Bronchial epithelial cell (primary cell): ENCODE results near the gene MYH16. TPM values are rescaled to one million over a fixed set of nuclear protein-coding genes. Genes with fewer than 3 reads are reported as not detected.
"Not testable (repeated sequence)": the region's sequence is repeated elsewhere in the genome, so short reads cannot be mapped to it uniquely, and the experiment has no call there.

ENCODE experiments used
- DNase-seq: peaks from one replicate; pipeline ENCODE4 v3.0.0-alpha.2; 2010; ENCODE audit warnings: low read depth
- FAIRE-seq: peaks from 2 replicates; lab custom pipeline; 2011; peaks lifted over from hg19 to GRCh38; lab: Jason Lieb, UNC
- H3K27me3 ChIP-seq: 2 replicates; pipeline ENCODE4 v1.5.1; 2011; ENCODE audit warnings: low read length; ENCODE audit not compliant: control insufficient read depth, insufficient read depth
- H3K36me3 ChIP-seq: 2 replicates; pipeline ENCODE4 v1.5.1; 2011; ENCODE audit warnings: low read length; ENCODE audit not compliant: control insufficient read depth, insufficient read depth
- H3K4me3 ChIP-seq: 2 replicates; pipeline ENCODE4 v1.5.1; 2011; ENCODE audit warnings: mild to moderate bottlenecking, low read depth, low read length, control low read depth
- total RNA-seq: library from RNA; depleted of rRNA; stranded (reverse); fragments of >200 nt; gene quantifications from 2 replicates; pipeline ENCODE4 v1.2.1, GENCODE V29; 2014
- TF ChIP-seq, protein P1 (sequence below): IDR thresholded peaks from 2 replicates; pipeline ENCODE4 v1.5.1; 2011; ENCODE audit warnings: mild to moderate bottlenecking, moderate library complexity, low read length, control low read depth, inconsistent platforms; ENCODE audit not compliant: insufficient read depth, severe bottlenecking

The MYH16 gene
- total RNA-seq, 1 donor from 2014 or later = 0.53 TPM

- TF ChIP-seq, protein P1, sequence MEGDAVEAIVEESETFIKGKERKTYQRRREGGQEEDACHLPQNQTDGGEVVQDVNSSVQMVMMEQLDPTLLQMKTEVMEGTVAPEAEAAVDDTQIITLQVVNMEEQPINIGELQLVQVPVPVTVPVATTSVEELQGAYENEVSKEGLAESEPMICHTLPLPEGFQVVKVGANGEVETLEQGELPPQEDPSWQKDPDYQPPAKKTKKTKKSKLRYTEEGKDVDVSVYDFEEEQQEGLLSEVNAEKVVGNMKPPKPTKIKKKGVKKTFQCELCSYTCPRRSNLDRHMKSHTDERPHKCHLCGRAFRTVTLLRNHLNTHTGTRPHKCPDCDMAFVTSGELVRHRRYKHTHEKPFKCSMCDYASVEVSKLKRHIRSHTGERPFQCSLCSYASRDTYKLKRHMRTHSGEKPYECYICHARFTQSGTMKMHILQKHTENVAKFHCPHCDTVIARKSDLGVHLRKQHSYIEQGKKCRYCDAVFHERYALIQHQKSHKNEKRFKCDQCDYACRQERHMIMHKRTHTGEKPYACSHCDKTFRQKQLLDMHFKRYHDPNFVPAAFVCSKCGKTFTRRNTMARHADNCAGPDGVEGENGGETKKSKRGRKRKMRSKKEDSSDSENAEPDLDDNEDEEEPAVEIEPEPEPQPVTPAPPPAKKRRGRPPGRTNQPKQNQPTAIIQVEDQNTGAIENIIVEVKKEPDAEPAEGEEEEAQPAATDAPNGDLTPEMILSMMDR = no peak
- Histone ChIP-seq H3K4me3 (no peak overlapping the region), H3K36me3 (no peaks in the 10 kb centered on the region), H3K27me3 (no peaks in the 10 kb centered on the region)
- DNase-seq (no peak), FAIRE-seq (no peak)
Observed at GRCh38 chr7:99320371-99320770, 47.7 kb downstream of the MYH16 start.

DNA sequence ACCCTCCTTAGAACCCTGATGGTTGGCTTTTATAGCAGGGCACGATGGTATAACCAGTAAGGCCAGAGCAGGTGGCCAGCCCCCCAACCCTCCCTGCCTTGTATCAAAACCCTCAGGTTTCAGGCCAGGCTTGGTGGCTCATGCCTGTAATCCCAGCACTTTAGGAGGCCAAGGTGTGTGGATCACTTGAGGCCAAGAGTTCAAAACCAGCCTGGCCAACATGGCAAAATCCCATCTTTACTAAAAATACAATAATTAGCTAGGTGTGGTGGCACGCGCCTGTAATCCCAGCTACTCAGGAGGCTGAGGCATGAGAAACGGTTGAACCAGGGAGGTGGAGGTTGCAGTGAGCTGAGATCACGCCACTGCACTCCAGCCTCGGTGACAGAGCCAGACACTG, 50.0 kb downstream of the MYH16 start:
- H3K4me3 ChIP-seq, H3K36me3 ChIP-seq, DNase-seq, FAIRE-seq, H3K27me3 ChIP-seq: not testable (repeated sequence)

- no peak overlapping the region for H3K4me3 ChIP-seq
- H3K27me3 ChIP-seq = no peaks in the 10 kb centered on the region
- DNase-seq = no peak
- H3K36me3 ChIP-seq = no peaks in the 10 kb centered on the region
- no peak for FAIRE-seq
- TF ChIP-seq, protein P1 = no peak
Observed at GRCh38 chr7:99324559-99324958, 51.9 kb downstream of the MYH16 start.

DNA sequence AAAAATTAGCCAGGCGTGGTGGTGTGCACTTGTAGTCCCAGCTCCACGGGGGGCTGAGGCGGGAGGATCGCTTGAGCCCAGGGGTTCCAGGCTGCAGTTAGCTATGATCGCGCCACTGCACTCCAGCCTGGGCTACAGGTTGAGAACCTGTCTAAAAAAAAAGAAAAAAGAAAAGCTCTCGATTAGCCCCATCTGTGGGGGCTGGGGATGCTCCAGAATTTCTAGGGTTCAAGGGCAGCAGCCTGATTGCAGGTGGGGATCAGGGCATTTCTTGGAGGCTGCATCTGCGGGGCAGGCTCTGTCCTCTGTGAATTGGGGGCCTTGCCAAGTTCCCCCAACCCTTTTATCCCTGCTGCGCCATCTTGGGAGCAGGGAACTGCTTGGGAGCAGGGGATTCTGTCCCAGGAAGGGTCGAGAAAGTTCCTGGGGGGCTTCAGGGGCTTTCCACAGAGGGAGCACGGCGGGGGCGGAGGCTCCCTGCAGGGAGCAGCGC, 52.4 kb downstream of the MYH16 start:
- FAIRE-seq = no peak
- no peaks in the 10 kb centered on the region for H3K27me3 ChIP-seq
- peak overlapping the region; percentile 95 for H3K4me3 ChIP-seq
- TF ChIP-seq, protein P1 = no peak
- no peaks in the 10 kb centered on the region for H3K36me3 ChIP-seq
- no peak for DNase-seq

DNA sequence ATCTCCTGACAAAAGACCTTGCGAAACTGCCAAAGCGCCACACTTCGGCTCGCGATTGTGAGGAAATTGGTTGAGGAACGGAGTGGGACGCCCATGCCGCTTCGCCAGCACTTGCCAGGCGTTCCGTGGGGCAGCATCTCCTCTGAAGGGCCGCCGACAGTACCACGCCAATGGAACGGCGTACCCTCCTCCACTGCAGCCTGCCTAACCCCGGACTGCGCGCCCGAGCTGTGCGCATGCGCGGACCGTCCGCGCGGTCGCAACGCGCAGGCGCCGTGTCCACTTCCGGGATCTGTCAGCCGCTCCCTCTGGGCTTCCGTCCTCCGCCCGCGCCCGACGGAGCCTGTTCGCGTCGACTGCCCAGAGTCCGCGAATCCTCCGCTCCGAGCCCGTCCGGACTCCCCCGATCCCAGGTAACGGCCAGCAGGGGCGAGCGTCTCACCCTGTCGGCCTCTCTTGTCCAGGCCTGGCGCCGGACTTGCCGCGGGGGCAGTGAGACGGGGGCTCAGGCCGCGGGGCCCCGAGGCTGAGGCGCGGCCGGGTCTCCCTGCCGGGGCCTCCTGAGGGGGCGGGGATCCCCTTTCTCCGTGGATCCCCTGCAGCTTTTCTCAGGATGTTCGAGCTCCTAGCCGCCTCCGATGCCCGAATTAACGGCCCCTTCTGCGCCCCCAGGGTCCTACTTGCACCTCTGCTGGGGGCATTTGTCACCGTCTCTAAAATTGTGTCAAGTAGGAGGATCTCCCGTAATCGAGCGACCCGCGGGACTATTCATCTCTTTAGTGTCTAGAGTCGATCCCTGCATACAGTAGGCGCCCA, 53.2 kb downstream of the MYH16 start, which contains the start of gene ARPC1A:
Gene ARPC1A (plus strand): TSS at position 307 of the 816 bp plus-strand sequence. CDS start 7,456 bp downstream, outside the sequence.
- no peaks in the 10 kb centered on the region for H3K36me3 ChIP-seq
- no peaks in the 10 kb centered on the region for H3K27me3 ChIP-seq
- TF ChIP-seq, protein P1 = peak; percentile 20
- FAIRE-seq = no peak
- DNase-seq = peak; percentile 86
- peak within 1 kb of the TSS; percentile 95 for H3K4me3 ChIP-seq

GRCh38 chr7:99326408-99326782, 53.8 kb downstream of the MYH16 start:
- DNase-seq (peak; percentile 4), FAIRE-seq (no peak)
- no peaks in the 10 kb centered on the region for H3K36me3 ChIP-seq
- H3K27me3 ChIP-seq = no peaks in the 10 kb centered on the region
- peak overlapping the region; percentile 95 for H3K4me3 ChIP-seq
- TF ChIP-seq, protein P1 = no peak

DNA sequence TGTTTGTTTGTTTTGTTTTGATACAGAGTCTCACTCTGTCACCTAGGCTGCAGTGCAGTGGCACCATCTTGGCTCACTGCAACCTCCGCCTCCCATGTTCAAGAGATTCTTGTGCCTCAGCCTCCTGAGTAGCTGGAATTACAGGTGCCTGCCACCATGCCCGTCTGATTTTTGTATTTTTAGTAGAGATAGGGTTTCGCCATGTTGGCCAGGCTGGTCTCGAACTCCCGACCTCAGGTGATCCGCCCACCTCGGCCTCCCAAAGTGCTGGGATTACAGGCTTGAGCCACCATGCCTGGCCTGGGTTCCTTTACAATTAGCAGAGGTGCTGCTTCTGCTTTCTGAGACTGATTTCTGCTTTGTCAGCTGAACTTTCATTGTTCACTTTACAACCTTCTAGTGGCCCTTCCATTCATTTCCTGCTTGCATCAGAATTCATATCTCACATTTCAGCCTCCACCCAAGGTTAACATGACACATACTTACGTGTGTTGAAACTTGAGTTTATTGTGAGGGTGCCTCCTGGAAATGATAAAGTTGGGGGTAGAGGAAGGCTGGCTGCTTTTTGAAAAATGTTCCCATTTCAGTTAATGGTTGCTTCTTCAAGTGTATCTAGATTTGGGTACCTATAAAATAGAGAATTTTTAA, 57.8 kb downstream of the MYH16 start:
- not testable (repeated sequence) for H3K36me3 ChIP-seq, FAIRE-seq, H3K4me3 ChIP-seq, H3K27me3 ChIP-seq
- peak; percentile 98 for DNase-seq
